Vagina (tissue), 2 donors: Measurements from ENCODE around the gene PIGP.

Source experiments
- POLR2A ChIP-seq, 2 donors: fragments of 450-650 bp; IDR thresholded peaks; one replicate each; pipeline ENCODE4 v1.6.1; 2017; ENCODE audit warnings: antibody characterized with exemption in 2 of 2, mild to moderate bottlenecking in 2 of 2, moderate library complexity in 2 of 2
- TF ChIP-seq, protein P1 (sequence below), 3 experiments: fragments of 450-650 bp in 2 of 3; fragments of 200-600 bp in 1 of 3; sonication (generic) in 1 of 3; IDR thresholded peaks; one replicate each; pipeline ENCODE4 v1.5.1; 2017 to 2019; ENCODE audit warnings: antibody characterized with exemption in 3 of 3, mild to moderate bottlenecking in 2 of 3, moderate library complexity in 2 of 3

DNA sequence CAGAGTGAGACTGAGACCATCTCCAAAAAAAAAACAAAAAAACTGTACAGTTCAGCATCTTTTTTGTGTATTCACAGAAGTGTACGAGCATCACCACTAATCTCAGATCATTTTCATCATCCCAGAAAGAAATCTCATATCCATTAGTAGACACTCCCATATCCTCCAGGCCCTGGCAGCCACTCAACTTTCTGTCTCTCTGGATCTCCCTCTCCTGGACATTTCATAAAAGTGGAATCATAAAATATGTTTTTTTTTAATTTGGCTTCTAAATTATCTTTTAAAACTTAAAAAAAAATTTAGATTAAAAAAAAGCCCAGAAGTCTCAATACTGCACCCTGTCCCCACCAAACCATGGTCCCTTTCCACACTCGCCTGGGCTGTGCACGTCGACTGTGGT lies 44.3 kb downstream of the PIGP start:
- TF ChIP-seq POLR2A (IDR thresholded peaks at IDR 0.05): no peak
- TF ChIP-seq, protein P1, sequence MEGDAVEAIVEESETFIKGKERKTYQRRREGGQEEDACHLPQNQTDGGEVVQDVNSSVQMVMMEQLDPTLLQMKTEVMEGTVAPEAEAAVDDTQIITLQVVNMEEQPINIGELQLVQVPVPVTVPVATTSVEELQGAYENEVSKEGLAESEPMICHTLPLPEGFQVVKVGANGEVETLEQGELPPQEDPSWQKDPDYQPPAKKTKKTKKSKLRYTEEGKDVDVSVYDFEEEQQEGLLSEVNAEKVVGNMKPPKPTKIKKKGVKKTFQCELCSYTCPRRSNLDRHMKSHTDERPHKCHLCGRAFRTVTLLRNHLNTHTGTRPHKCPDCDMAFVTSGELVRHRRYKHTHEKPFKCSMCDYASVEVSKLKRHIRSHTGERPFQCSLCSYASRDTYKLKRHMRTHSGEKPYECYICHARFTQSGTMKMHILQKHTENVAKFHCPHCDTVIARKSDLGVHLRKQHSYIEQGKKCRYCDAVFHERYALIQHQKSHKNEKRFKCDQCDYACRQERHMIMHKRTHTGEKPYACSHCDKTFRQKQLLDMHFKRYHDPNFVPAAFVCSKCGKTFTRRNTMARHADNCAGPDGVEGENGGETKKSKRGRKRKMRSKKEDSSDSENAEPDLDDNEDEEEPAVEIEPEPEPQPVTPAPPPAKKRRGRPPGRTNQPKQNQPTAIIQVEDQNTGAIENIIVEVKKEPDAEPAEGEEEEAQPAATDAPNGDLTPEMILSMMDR (IDR thresholded peaks at IDR 0.05): no peak
